ENCODE results near the gene FLNB.

FLNB gene

GRCh38 chr3:58009026-58009748, 965 bp downstream of the FLNB start:
- peak overlapping the region; percentile 99 for H3K27ac ChIP-seq
- DNase-seq (ENCODE audit: low read depth, low spot score), result no peak

- no peak for DNase-seq (ENCODE audit: low read depth, low spot score)
- peak overlapping the region; percentile 99 for H3K27ac ChIP-seq
These were observed 1.7 kb downstream of the FLNB start for GRCh38 chr3:58009749-58010535.

GRCh38 chr3:58010562-58010961, 2.3 kb downstream of the FLNB start:
- DNase-seq (ENCODE audit: low read depth, low spot score), result no peak
- peak overlapping the region; percentile 99 for H3K27ac ChIP-seq

GRCh38 chr3:58011580-58011979, 3.4 kb downstream of the FLNB start:
- peak overlapping the region; percentile 99 for H3K27ac ChIP-seq
- no peak for DNase-seq (ENCODE audit: low read depth, low spot score)

GRCh38 chr3:58012302-58012701, 4.1 kb downstream of the FLNB start:
- peak overlapping the region; percentile 99 for H3K27ac ChIP-seq
- no peak for DNase-seq (ENCODE audit: low read depth, low spot score)

- H3K27ac ChIP-seq, result peak overlapping the region; percentile 99
- no peak for DNase-seq (ENCODE audit: low read depth, low spot score)
These were observed 4.9 kb downstream of the FLNB start for GRCh38 chr3:58013099-58013498.

- no peak for DNase-seq (ENCODE audit: low read depth, low spot score)
- H3K27ac ChIP-seq, result peak overlapping the region; percentile 99
These were observed 5.9 kb downstream of the FLNB start for GRCh38 chr3:58013973-58014649.

GRCh38 chr3:58015520-58015915, 7.3 kb downstream of the FLNB start:
- peak overlapping the region; percentile 99 for H3K27ac ChIP-seq
- no peak for DNase-seq (ENCODE audit: low read depth, low spot score)

- peak overlapping the region; percentile 63 for H3K27ac ChIP-seq
- DNase-seq (ENCODE audit: low read depth, low spot score), result no peak
These were observed 8.5 kb downstream of the FLNB start for GRCh38 chr3:58016710-58017109.

- H3K27ac ChIP-seq, result peak overlapping the region; percentile 63
These were observed 10.9 kb downstream of the FLNB start for GRCh38 chr3:58018892-58019742.

GRCh38 chr3:58020783-58021071, 12.5 kb downstream of the FLNB start:
- peak overlapping the region; percentile 63 for H3K27ac ChIP-seq

More at GRCh38 chr3:58018892-58019742, 10.9 kb downstream of the FLNB start:
- DNase-seq (ENCODE audit: low read depth, low spot score), result no peak

GRCh38 chr3:58021072-58021959, 13.1 kb downstream of the FLNB start:
- DNase-seq (ENCODE audit: low read depth, low spot score), result no peak
- peak overlapping the region; percentile 63 for H3K27ac ChIP-seq

More at GRCh38 chr3:58020783-58021071, 12.5 kb downstream of the FLNB start:
- no peak for DNase-seq (ENCODE audit: low read depth, low spot score)

GRCh38 chr3:58021962-58022361, 13.7 kb downstream of the FLNB start:
- DNase-seq (ENCODE audit: low read depth, low spot score), result no peak
- peak overlapping the region; percentile 63 for H3K27ac ChIP-seq

GRCh38 chr3:58022490-58022889, 14.3 kb downstream of the FLNB start:
- H3K27ac ChIP-seq, result peak overlapping the region; percentile 63
- DNase-seq (ENCODE audit: low read depth, low spot score), result no peak

- peak overlapping the region; percentile 63 for H3K27ac ChIP-seq
- DNase-seq (ENCODE audit: low read depth, low spot score), result no peak
These were observed 15.3 kb downstream of the FLNB start for GRCh38 chr3:58023531-58023930.

GRCh38 chr3:58025406-58025805, 17.2 kb downstream of the FLNB start:
- H3K27ac ChIP-seq, result peak overlapping the region; percentile 44
- DNase-seq (ENCODE audit: low read depth, low spot score), result no peak

- no peak for DNase-seq (ENCODE audit: low read depth, low spot score)
- H3K27ac ChIP-seq, result peak overlapping the region; percentile 44
These were observed 17.8 kb downstream of the FLNB start for GRCh38 chr3:58025837-58026569.

GRCh38 chr3:58026598-58026997, 18.4 kb downstream of the FLNB start:
- no peak for DNase-seq (ENCODE audit: low read depth, low spot score)
- H3K27ac ChIP-seq, result peak overlapping the region; percentile 44
